HL-60 (cell line): ENCODE results near the gene DLL1.

Experiments
- DNase-seq, 2 experiments: peaks; one replicate each; pipeline ENCODE4 v3.0.0-alpha.2; 2010 to 2020; ENCODE audit warnings: low read depth in 1 of 2, low spot score in 1 of 2
- H3K27ac ChIP-seq: fragments of 250-450 bp; sonication (Bioruptor Pico); replicated peaks from 2 replicates; pipeline ENCODE4 v1.5.1; 2020; ENCODE audit warnings: mild to moderate bottlenecking, moderate library complexity
- H3K27me3 ChIP-seq: fragments of 250-450 bp; sonication (Bioruptor Pico); 2 replicates; pipeline ENCODE4 v1.5.1; 2021; ENCODE audit warnings: mild to moderate bottlenecking, moderate library complexity; ENCODE audit not compliant: insufficient read depth, poor library complexity, severe bottlenecking
- H3K4me3 ChIP-seq: replicated peaks from 2 replicates; pipeline ENCODE4 v1.5.1; 2011; ENCODE audit warnings: mild to moderate bottlenecking, control low read depth, low read length; ENCODE audit not compliant: insufficient read depth
- CTCF ChIP-seq: IDR thresholded peaks from one replicate; pipeline ENCODE4 v1.5.1; 2011; ENCODE audit warnings: low read length, control low read depth, inconsistent platforms; ENCODE audit not compliant: insufficient read depth
- GABPA ChIP-seq: IDR thresholded peaks from 2 replicates; pipeline ENCODE4 v1.6.1; 2012; ENCODE audit warnings: low read depth
- POLR2AphosphoS5 ChIP-seq: IDR thresholded peaks from 2 replicates; pipeline ENCODE4 v1.6.1; 2012; ENCODE audit warnings: low read depth
- SPI1 ChIP-seq: IDR thresholded peaks from 2 replicates; pipeline ENCODE4 v1.6.1; 2012; ENCODE audit warnings: low read depth, mild to moderate bottlenecking, borderline replicate concordance
- TF ChIP-seq, protein P1 (sequence below): IDR thresholded peaks from 2 replicates; pipeline ENCODE4 v1.6.1; 2012; ENCODE audit warnings: low read depth; ENCODE audit not compliant: insufficient replicate concordance

Gene DLL1

DNA sequence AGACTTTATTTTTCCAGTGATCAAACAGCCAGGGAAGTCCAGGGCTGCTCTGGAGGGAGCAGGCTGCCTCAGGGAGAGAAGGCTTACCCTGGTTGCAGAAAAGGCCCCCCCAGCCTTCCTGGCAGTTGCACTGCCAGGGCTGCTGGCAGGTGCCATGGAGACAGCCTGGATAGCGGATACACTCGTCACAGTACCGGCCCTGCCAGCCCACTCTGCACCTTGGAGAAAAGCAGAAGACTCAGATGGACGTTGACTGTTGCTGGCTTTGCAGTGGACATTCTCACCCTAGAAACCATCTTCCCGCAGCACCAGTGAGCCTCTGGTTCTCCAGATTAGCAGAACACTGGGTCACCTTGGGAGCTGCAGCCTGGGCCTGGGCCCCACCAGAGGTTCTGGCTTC is 5.4 kb downstream of the DLL1 start:
- DNase-seq, result no peak
- TF ChIP-seq GABPA (no peak), CTCF (no peak), POLR2AphosphoS5 (no peak), SPI1 (no peak)
- TF ChIP-seq, protein P1, sequence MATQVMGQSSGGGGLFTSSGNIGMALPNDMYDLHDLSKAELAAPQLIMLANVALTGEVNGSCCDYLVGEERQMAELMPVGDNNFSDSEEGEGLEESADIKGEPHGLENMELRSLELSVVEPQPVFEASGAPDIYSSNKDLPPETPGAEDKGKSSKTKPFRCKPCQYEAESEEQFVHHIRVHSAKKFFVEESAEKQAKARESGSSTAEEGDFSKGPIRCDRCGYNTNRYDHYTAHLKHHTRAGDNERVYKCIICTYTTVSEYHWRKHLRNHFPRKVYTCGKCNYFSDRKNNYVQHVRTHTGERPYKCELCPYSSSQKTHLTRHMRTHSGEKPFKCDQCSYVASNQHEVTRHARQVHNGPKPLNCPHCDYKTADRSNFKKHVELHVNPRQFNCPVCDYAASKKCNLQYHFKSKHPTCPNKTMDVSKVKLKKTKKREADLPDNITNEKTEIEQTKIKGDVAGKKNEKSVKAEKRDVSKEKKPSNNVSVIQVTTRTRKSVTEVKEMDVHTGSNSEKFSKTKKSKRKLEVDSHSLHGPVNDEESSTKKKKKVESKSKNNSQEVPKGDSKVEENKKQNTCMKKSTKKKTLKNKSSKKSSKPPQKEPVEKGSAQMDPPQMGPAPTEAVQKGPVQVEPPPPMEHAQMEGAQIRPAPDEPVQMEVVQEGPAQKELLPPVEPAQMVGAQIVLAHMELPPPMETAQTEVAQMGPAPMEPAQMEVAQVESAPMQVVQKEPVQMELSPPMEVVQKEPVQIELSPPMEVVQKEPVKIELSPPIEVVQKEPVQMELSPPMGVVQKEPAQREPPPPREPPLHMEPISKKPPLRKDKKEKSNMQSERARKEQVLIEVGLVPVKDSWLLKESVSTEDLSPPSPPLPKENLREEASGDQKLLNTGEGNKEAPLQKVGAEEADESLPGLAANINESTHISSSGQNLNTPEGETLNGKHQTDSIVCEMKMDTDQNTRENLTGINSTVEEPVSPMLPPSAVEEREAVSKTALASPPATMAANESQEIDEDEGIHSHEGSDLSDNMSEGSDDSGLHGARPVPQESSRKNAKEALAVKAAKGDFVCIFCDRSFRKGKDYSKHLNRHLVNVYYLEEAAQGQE, result no peak
- Histone ChIP-seq H3K27ac (no peak overlapping the region), H3K4me3 (no peak overlapping the region), H3K27me3 (peaks cover 44% of the 10 kb centered on the region)

GRCh38 chr6:170284866-170285469 is 5.9 kb downstream of the DLL1 start:
- Histone ChIP-seq H3K4me3 (no peak overlapping the region), H3K27me3 (peaks cover 40% of the 10 kb centered on the region), H3K27ac (no peak overlapping the region)
- DNase-seq, result no peak
- TF ChIP-seq, protein P1, result no peak
- TF ChIP-seq SPI1 (no peak), GABPA (no peak), POLR2AphosphoS5 (no peak), CTCF (no peak)

- no peak for TF ChIP-seq POLR2AphosphoS5
- TF ChIP-seq, protein P1, result no peak
- no peak for TF ChIP-seq SPI1
- no peak for TF ChIP-seq GABPA
- TF ChIP-seq CTCF, result no peak
- Histone ChIP-seq H3K27me3 (peaks cover 35% of the 10 kb centered on the region), H3K4me3 (no peak overlapping the region), H3K27ac (no peak overlapping the region)
- DNase-seq, result no peak
These were observed 6.6 kb downstream of the DLL1 start for GRCh38 chr6:170284126-170284773.
